GM12878 (cell line): ENCODE data around the gene ATG13. TPM values are rescaled to one million over a fixed set of nuclear protein-coding genes. Genes with fewer than 3 reads are reported as not detected.
A peak's percentile ranks its signal among the peaks of the same experiment; 100 is the strongest.

Experiments used
- ATAC-seq: fragments of 200-7000 bp; cut with Tn5 transposase; 3 replicates; pipeline ENCODE4 v1.9.1; 2020; ENCODE audit warnings: mild to moderate bottlenecking, moderate library complexity
- BruUV-seq: library from RNA; stranded (reverse); fragments of 400-500 nt; replicated peaks from 2 replicates; lab custom pipeline; 2021; lab: Mats Ljungman, UMichigan
- CTCF ChIA-PET: fragments of 300-600 bp; sonication (Branson Sonifier 250); formaldehyde crosslinking; extraction: SDS; loops from one replicate; lab custom pipeline; 2021; ENCODE audit warnings: inconsistent platforms; lab: Yijun Ruan, JAX
- POLR2A ChIA-PET: fragments of 350-600 bp; formaldehyde crosslinking; extraction: SDS; loops from one replicate; lab custom pipeline; 2021; ENCODE audit warnings: inconsistent platforms; lab: Charles Lee
- RAD21 ChIA-PET: fragments of 300-600 bp; sonication (Branson Sonifier 250); formaldehyde crosslinking; loops from one replicate; lab custom pipeline; 2023; ENCODE audit warnings: antibody characterized with exemption; ENCODE audit not compliant: unreplicated experiment; lab: Charles Lee
- SMC1A ChIA-PET: fragments of 300-600 bp; sonication (Branson Sonifier 250); formaldehyde crosslinking; loops from one replicate; lab custom pipeline; 2023; ENCODE audit not compliant: unreplicated experiment, uncharacterized antibody; lab: Charles Lee
- DNase-seq: peaks from one replicate; pipeline ENCODE4 v3.0.0-alpha.2; 2011; ENCODE audit warnings: low read depth, low spot score
- FAIRE-seq: peaks from 3 replicates; lab custom pipeline; 2011; peaks lifted over from hg19 to GRCh38; lab: Jason Lieb, UNC
- H2AFZ ChIP-seq: 2 replicates; pipeline ENCODE4 v1.6.0; 2011; ENCODE audit warnings: low read depth, low read length, control low read depth; ENCODE audit not compliant: control insufficient read depth
- H3K27ac ChIP-seq: 2 replicates; pipeline ENCODE4 v1.5.1; 2011; ENCODE audit warnings: control low read depth; ENCODE audit not compliant: control insufficient read depth, insufficient read depth
- H3K27me3 ChIP-seq, 2 experiments: replicated peaks in 1 of 2; 2 replicates each; pipeline versions ENCODE4 v1.6.0 to v1.6.1; 2011; ENCODE audit warnings: low read length in 1 of 2; ENCODE audit not compliant: control insufficient read depth in 2 of 2, insufficient read depth in 2 of 2
- H3K36me3 ChIP-seq, 2 experiments: 2 replicates each; pipeline ENCODE4 v1.5.1; 2011; ENCODE audit warnings: low read length in 1 of 2; ENCODE audit not compliant: control insufficient read depth in 2 of 2, insufficient read depth in 2 of 2
- H3K4me1 ChIP-seq: 2 replicates; pipeline ENCODE4 v1.6.1; 2011; ENCODE audit warnings: mild to moderate bottlenecking, low read length, moderate library complexity, mixed read lengths; ENCODE audit not compliant: control insufficient read depth, insufficient read depth
- H3K4me2 ChIP-seq: 2 replicates; pipeline ENCODE4 v1.6.0; 2011; ENCODE audit warnings: control low read depth; ENCODE audit not compliant: control insufficient read depth, insufficient read depth
- H3K4me3 ChIP-seq: fragments of 200-600 bp; sonication (generic); 2 replicates; pipeline ENCODE4 v1.5.1; 2016
- H3K79me2 ChIP-seq: 2 replicates; pipeline ENCODE4 v1.6.0; 2011; ENCODE audit warnings: low read length; ENCODE audit not compliant: control insufficient read depth, insufficient read depth
- H3K9ac ChIP-seq: 2 replicates; pipeline ENCODE4 v1.8.0; 2011; ENCODE audit warnings: low read length, control low read depth, mixed read lengths; ENCODE audit not compliant: control insufficient read depth, insufficient read depth
- H3K9me3 ChIP-seq: replicated peaks from 3 replicates; pipeline ENCODE4 v1.5.1; 2011; ENCODE audit warnings: mild to moderate bottlenecking, low read length; ENCODE audit not compliant: control insufficient read depth, insufficient read depth
- H4K20me1 ChIP-seq: 2 replicates; pipeline ENCODE4 v1.6.0; 2011; ENCODE audit not compliant: control insufficient read depth, insufficient read depth
- BHLHE40 ChIP-seq, 2 experiments: fragments of 450-650 bp in 1 of 2; IDR thresholded peaks; 2 replicates each; pipeline ENCODE4 v1.6.1; 2011 to 2017; ENCODE audit warnings: low read depth in 2 of 2, borderline replicate concordance in 1 of 2, improper control_type of control experiment in 1 of 2, low read length in 1 of 2, mild to moderate bottlenecking in 1 of 2
- CBX5 ChIP-seq: sonication (generic); IDR thresholded peaks from 2 replicates; pipeline ENCODE4 v1.6.1; 2016; ENCODE audit warnings: low read depth, moderate library complexity, mild to moderate bottlenecking, inconsistent platforms
- DPF2 ChIP-seq: fragments of 450-650 bp; IDR thresholded peaks from 2 replicates; pipeline ENCODE4 v1.6.1; 2017; ENCODE audit warnings: mild to moderate bottlenecking
- ESRRA ChIP-seq: IDR thresholded peaks from 2 replicates; pipeline ENCODE4 v1.6.1; 2012; ENCODE audit warnings: mild to moderate bottlenecking, low read length, improper control_type of control experiment
- NFYB ChIP-seq: IDR thresholded peaks from 2 replicates; pipeline ENCODE4 v1.6.1; 2011; ENCODE audit warnings: low read depth, mild to moderate bottlenecking, low read length, improper control_type of control experiment, moderate library complexity; ENCODE audit not compliant: insufficient read depth
- in situ Hi-C: fragments of 300-500 bp; cut with MboI; formaldehyde crosslinking; loops from 9 replicates; pipeline ENCODE4 v1.14.3; 2018; ENCODE audit warnings: mixed read lengths
- intact Hi-C: fragments of 100-400 bp; cut with micrococcal nuclease; formaldehyde crosslinking; loops from one replicate; pipeline ENCODE4 v1.14.2; 2022; ENCODE audit not compliant: unreplicated experiment
- polyA plus RNA-seq, 11 experiments: library from polyadenylated mRNA; depleted of rRNA in 4 of 11; unstranded in 6 of 11; stranded (reverse) in 5 of 11; fragments of >200 nt; fragmentation: Nextera tagmentation in 4 of 11; fragmentation: Illumina TruSeq in 1 of 11; extraction: Ambion mirVana in 4 of 11; extraction: Trizol in 1 of 11; gene quantifications; 1 replicate in 1 of 11; 2 replicates in 10 of 11; pipeline versions ENCODE4 v1.2.1 to v1.2.3, GENCODE V29; 2011 to 2016; ENCODE audit warnings: inconsistent platforms in 2 of 11, missing spikeins in 2 of 11, low read depth in 1 of 11
- total RNA-seq, 4 experiments: library from RNA; depleted of rRNA in 3 of 4; stranded (reverse); fragments of >200 nt in 3 of 4; fragmentation: Illumina TruSeq in 1 of 4; extraction: Trizol in 1 of 4; gene quantifications; 2 replicates each; pipeline versions ENCODE4 v1.2.1 to v1.2.3, GENCODE V29; 2013 to 2021
- TF ChIP-seq, protein P1 (sequence below): fragments of 450-650 bp; IDR thresholded peaks from 2 replicates; pipeline ENCODE4 v1.6.1; 2017; ENCODE audit warnings: borderline replicate concordance

Gene ATG13
- total and polyA plus RNA-seq, 10 of the 15 experiments (the other 5 are each of a cell fraction or from before 2014, with no cell fraction given) = 10.9 to 61.6 (median 50.9) TPM

DNA sequence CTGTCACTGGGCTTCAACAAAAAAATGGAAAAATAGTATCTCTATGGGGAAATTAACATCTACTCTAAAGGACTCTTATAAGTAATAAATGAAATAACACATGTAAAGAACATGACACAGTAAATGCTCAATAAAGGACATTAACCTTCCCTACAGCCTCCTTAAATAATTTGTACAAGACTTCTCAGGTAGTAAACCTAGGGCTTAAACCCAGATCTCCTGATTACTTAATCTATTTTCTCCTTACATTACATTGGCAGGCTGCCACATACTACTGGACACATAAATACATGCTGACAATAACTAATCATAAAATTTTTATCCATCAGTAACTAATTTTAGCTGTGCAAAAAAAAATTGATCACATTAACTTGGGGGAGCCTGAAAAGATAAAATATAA lies 28.4 kb upstream of the ATG13 start:
- ChIA-PET CTCF (interaction anchor here (1.0 kb wide), 1 partner anchor 152 kb away, joined by 3 read pairs; no protein-coding TSS in a partner anchor), SMC1A (interaction anchor here (2.2 kb wide), 1 partner anchor 19 kb away, joined by 8 read pairs; no protein-coding TSS in a partner anchor), POLR2A (interaction anchor here (0.6 to 3.3 kb wide), 2 partner anchors 14 to 200 kb away, joined by 3 to 10 read pairs; no protein-coding TSS in a partner anchor), RAD21 (interaction anchor here (0.6 to 0.9 kb wide), 2 partner anchors 112 to 165 kb away, joined by 3 to 4 read pairs; no protein-coding TSS in a partner anchor)
- Histone ChIP-seq H3K27ac (no peak overlapping the region), H3K4me3 (no peak overlapping the region), H3K9ac (no peak overlapping the region), H3K27me3 (no peaks in the 10 kb centered on the region), H4K20me1 (no peaks in the 10 kb centered on the region), H3K4me2 (peak overlapping the region; percentile 26; the same call in 1 of the 2 replicates), H3K4me1 (no peaks in the 10 kb centered on the region), H3K9me3 (no peaks in the 10 kb centered on the region; the same call in 2 of the 3 replicates), H2AFZ (no peak overlapping the region), H3K36me3 (no peaks in the 10 kb centered on the region; a peak in 1 of 4 replicates), H3K79me2 (peaks cover 66% of the 10 kb centered on the region)
- ATAC-seq (no peak), FAIRE-seq (no peak), DNase-seq (no peak)
- in situ Hi-C loops (no loop called here), intact Hi-C loops (no loop called here)
- TF ChIP-seq BHLHE40 (IDR thresholded peaks at IDR 0.05; ENCODE audit: borderline replicate concordance in 1 of 2, low read depth in 2 of 2, low read length in 1 of 2) (no peak), NFYB (no peak), CBX5 (no peak), ESRRA (no peak), DPF2 (no peak)
- TF ChIP-seq, protein P1, sequence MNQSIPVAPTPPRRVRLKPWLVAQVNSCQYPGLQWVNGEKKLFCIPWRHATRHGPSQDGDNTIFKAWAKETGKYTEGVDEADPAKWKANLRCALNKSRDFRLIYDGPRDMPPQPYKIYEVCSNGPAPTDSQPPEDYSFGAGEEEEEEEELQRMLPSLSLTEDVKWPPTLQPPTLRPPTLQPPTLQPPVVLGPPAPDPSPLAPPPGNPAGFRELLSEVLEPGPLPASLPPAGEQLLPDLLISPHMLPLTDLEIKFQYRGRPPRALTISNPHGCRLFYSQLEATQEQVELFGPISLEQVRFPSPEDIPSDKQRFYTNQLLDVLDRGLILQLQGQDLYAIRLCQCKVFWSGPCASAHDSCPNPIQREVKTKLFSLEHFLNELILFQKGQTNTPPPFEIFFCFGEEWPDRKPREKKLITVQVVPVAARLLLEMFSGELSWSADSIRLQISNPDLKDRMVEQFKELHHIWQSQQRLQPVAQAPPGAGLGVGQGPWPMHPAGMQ = no peak
- BruUV-seq = no TSS peak
